LHCN-M2 (cell line): ENCODE measurements around the gene ADGRL3. TPM values are rescaled to one million over a fixed set of nuclear protein-coding genes. Genes with fewer than 3 reads are reported as not detected.
"Not testable (repeated sequence)": the region's sequence is repeated elsewhere in the genome, so short reads cannot be mapped to it uniquely, and the experiment has no call there.

Experiments used
- DNase-seq: peaks from one replicate; pipeline ENCODE4 v3.0.0-alpha.2; 2012; ENCODE audit warnings: low read depth
- total RNA-seq: library from RNA; depleted of rRNA; stranded (reverse); fragments of >200 nt; gene quantifications from 2 replicates; pipeline ENCODE4 v1.2.3, GENCODE V29; 2014

The ADGRL3 gene
- total RNA-seq, 1 experiment from 2014 or later: 0.11 TPM

GRCh38 chr4:61750810-61751209 lies 550.7 kb downstream of the ADGRL3 start:
- no peak for DNase-seq

GRCh38 chr4:61752617-61753016 lies 552.5 kb downstream of the ADGRL3 start:
- DNase-seq: no peak

GRCh38 chr4:61753739-61754138 lies 553.6 kb downstream of the ADGRL3 start:
- DNase-seq: no peak

- DNase-seq: not testable (repeated sequence)
Measured at GRCh38 chr4:61756937-61757336, 556.8 kb downstream of the ADGRL3 start.

GRCh38 chr4:61757983-61758382 lies 557.9 kb downstream of the ADGRL3 start:
- DNase-seq: not testable (repeated sequence)

DNA sequence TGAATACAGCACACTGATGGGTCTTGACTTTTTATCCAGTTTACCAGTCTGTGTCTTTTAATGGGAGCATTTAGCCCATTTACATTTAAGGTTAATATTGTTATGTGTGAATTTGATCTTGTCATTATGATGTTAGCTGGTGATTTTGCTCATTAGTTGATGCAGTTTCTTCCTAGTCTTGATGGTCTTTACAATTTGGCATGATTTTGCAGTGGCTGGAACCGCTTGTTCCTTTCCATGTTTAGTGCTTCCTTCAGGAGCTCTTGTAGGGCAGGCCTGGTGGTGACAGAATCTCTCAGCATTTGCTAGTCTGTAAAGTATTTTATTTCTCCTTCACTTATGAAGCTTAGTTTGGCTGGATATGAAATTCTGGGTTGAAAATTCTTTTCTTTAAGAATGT lies 558.5 kb downstream of the ADGRL3 start:
- not testable (repeated sequence) for DNase-seq

DNA sequence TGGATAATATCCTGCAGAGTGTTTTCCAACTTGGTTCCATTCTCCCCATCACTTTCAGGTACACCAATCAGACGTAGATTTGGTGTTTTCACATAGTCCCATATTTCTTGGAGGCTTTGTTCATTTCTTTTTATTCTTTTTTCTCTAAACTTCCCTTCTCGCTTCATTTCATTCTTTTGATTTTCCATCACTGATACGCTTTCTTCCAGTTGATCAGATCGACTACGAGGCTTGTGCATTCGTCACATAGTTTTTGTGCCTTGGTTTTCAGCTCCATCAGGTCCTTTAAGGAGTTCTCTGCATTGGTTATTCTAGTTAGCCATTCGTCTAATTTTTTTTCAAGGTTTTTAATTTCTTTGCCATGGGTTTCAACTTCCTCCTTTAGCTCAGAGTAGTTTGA lies 559.1 kb downstream of the ADGRL3 start:
- not testable (repeated sequence) for DNase-seq

GRCh38 chr4:61759885-61760284 lies 559.8 kb downstream of the ADGRL3 start:
- DNase-seq: not testable (repeated sequence)

- no peak for DNase-seq
Measured at GRCh38 chr4:61760820-61761219, 560.7 kb downstream of the ADGRL3 start.

DNA sequence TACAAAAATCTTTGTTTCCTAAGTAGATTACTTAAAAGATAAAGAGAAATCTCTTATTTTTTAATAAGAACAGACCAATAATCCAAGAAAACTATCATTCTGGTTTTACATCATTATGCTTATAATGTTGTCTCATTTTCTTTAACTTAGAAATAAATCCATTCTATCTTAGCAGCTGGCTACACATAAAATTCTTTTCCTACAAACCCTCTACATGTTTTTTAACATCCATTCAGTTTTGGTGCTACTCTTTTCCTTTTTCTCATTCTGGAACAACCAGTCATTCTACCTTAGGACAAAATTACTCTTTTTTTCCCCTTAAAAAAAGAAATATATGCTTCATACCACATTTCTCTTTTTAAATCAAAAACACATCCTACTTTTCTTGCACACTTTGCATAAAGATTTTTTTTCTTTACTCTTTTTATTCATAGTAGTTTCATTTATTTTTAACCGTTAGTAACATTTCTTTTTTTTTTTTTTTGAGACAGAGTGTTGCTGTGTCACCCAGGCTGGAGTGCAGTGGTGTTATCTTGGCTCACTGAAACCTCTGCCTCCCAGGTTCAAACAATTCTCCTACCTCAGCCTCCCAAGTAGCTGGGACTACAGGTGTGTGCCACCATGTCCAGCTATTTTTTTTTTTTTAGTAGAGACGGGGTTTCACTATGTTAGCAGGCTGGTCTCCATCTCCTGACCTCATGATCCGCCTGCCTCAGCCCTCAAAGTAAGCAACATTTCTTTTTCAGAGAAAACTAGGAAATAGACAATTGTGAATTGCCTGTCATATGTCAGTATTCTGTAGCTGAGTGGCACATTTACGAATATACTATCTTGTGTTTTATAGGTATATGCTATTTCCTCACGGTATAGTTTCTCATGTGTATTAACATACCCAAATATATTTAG lies 562.8 kb downstream of the ADGRL3 start:
- no peak for DNase-seq

DNA sequence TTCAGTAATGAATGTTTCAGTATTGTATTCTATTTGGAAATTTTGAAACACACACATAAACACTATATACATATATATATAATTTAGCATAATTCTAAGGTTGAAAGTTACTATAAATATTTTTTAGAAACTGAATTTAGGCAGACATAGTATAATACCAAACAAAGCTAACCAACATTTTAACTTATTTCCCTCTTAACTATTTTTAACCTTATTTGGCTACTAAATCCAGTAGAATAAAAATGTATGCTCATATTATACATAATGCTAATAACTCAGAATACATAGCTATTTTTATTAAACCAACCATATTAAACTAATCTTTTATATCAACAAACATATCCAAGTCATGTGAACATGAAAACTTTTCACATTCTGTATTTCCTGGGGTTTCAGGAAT lies 563.6 kb downstream of the ADGRL3 start:
- no peak for DNase-seq

DNA sequence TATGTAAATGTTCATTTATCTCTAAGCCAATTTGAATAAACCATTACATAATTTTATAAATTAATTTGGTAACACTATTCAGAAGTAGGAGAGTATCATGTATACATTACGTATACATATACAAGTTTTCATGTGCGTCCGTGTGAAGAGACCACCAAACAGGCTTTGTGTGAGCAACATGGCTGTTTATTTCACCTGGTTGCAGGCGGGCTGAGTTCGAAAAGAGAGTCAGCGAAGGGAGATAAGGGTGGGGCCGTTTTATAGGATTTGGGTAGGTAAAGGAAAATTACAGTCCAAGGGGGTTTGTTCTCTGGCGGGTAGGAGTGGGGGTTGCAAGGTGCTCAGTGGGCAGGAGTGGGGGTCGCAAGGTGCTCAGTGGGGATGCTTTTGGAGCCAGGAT lies 564.0 kb downstream of the ADGRL3 start:
- not testable (repeated sequence) for DNase-seq

- not testable (repeated sequence) for DNase-seq
Measured at GRCh38 chr4:61769444-61770167, 569.5 kb downstream of the ADGRL3 start.

DNA sequence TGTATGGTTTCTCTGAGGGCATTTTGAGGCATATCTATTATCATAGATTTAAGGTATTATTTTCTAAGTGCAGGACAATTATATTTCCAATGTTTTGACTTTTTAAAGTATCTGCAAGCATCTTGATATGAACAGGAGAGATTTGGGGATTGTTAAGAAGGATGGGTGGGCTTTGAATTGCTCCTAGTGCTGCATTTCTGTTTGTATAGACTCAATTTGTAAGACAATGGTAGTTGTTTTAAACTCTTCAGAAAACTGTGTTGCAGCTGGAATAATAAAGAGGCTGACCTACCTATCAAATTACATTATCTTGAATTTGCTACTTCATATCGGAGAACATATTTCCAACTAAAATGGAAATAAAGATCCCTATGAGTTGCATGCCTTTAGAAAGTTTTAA lies 570.3 kb downstream of the ADGRL3 start:
- DNase-seq: no peak

DNA sequence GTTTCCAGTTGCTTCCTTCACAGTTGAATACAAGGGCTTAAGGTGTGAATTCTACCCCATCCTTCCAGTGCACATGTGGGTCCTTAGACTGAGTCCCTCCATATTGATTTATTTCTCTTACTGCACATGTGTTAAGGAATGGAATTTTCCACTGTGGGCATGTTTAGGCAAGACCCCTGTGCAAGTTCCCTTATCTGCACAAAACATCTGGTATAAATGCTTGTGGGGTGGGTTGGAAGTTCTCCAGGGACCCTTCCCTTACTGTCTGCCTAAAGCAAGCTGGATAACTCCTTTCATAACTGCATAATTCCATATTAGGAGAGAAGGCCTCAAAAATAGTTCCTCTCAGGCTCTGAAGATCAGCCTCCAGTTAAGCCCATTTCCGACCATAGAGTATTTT lies 570.9 kb downstream of the ADGRL3 start:
- no peak for DNase-seq

DNA sequence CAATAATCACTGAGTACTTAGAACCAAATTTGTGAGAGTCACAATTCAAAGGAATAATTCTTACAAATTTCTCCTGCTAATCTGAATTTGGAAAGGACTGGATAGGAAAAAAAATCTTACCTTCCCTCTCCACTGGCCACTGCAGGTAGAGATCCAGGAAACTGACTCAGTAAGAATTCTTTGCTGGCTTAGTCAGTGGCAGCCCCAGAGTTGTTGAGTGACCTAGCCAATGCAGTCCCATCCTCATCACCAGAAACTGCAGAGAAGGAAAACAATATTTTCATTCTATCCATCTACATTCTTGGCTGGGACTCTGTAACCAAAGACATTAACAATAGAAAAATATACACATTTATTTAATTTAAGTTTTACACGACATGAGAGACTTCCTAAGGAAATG lies 572.0 kb downstream of the ADGRL3 start:
- DNase-seq: no peak

GRCh38 chr4:61773655-61774245 lies 573.6 kb downstream of the ADGRL3 start:
- no peak for DNase-seq

- no peak for DNase-seq
Measured at GRCh38 chr4:61782133-61782532, 582.0 kb downstream of the ADGRL3 start.

DNA sequence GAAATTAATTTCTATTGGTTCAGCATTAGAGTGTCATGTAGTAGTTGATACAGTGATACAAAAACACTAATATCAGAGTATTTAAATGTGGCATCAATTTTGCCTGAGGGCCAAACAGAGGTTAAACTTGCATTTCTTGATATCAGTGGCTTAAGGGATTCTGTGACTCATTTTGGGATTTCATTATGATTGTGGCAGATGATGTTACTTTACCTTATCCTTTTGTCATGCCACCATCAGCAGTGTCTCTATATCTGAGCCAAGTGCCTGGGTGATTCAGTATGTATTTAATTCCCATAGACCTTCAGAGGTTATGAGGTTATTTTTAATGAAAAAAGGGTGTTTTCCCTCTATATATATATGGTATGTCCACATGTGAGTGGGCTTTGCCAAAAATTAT lies 582.9 kb downstream of the ADGRL3 start:
- DNase-seq: no peak

DNA sequence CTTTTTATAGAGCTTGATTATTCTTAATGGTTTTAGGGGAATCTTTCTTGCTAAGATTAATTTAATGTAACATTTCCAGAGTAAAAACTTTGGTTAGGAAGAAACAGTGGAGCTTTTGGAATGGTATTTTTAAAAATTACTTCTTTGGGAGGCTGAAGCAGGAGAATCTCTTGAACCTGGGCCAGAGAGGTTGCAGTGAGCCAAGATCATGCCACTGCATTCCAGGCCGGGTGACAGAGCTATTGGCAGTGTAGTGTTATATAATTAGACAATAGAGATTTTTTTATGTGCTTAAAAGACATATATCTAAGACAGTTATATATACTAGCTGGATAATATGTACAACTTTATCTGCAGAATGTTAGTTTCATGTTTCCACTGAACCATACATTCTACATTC lies 585.6 kb downstream of the ADGRL3 start:
- DNase-seq: no peak

- no peak for DNase-seq
Measured at GRCh38 chr4:61786211-61786610, 586.1 kb downstream of the ADGRL3 start.

- DNase-seq: no peak
Measured at GRCh38 chr4:61795998-61796397, 595.9 kb downstream of the ADGRL3 start.
